ENCODE results near the gene MXD3.
"Not testable (repeated sequence)": the region's sequence is repeated elsewhere in the genome, so short reads cannot be mapped to it uniquely, and the experiment has no call there.

Gene MXD3

GRCh38 chr5:177319913-177320588 is 8.4 kb upstream of the MXD3 start:
- DNase-seq = no peak

DNA sequence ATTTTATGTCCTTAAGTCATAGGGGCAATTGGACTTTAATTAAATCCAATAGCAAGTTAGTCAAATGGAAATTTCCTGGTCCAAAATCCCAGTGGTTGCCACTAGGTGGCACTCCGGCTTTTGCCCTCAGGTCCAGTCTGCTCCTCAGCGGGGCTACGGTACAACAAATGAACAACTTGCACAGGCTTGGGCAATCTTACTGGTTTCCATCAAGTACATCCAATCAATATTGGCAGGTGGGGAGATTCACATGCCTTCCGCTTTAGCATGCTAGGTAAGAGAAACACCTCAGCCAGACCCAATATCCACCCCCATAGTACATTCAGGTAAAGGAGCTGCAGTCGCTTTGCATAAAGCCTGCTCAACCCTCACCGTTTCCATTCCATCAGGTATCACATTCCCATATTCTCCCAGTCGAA is 6.3 kb upstream of the MXD3 start:
- peak; percentile 81 for DNase-seq

- no peak for DNase-seq
Observed at GRCh38 chr5:177316005-177316404, 4.3 kb upstream of the MXD3 start.

DNA sequence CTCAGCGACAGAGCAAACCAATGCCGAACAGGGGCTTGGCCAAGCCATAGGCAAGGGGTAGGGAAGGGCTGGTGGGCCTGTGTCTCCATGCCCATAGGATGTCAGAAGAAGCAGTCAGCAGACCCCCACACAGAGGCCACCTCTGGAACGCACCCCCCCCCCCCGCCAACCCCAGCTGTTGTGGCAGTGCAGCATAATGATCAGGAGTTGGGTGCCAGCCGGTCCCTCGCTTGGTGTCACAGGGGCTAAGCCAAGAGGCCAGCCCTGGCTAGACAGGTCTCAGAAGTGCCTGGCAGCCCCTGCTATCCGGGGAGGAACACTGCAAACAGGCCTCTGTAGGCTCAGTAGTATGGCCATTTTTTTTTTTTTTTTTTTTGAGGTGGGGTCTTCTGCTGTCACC is 3.7 kb upstream of the MXD3 start:
- no peak for DNase-seq

DNA sequence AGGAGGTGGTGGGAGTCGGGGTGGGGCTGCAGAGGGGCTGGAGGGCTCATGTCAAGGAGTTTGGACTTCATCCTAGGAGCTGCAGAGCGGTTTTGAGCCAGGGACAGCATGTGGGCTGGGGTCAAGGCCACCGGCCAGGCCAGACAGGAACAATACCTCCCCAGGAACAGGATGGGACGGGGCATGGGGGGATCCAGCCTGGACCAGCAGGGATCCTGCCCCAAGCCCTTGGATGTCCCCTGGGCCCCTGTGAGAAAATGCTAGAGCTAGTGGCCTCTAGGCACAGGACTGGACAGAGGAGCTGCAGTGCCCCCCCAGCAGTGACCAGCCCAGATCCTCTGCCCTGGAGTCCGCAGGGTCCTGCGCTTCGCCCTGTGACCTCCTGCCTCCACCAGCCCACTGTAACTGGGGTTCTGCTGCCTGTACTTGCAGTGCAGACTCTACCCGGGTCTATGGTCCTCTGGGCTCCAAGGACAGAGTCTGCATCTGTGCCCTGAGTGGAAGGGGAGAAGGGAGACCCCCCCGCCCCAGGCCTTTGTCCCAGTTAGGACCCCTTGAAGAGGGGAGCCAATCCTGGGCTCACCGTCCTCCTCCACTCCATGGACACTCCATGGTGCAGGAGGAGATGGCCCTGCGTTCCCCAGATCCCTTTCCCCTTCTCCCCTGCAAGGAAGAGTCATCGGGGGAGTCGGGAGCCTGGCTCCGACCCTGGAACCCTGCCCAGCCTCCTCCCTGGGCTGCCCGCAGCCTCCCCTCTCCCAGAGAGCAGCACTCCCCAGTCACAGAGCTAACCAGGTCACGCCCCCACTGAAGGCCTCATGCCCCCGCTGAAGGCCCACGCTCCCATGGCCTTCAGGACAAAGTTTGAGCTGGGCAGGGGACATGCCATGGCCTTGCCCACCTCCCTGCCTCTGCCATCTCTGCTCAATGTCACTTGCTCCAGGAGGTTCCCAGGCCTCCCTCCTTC is 3.0 kb upstream of the MXD3 start:
- no peak for DNase-seq

GRCh38 chr5:177313561-177314259 is 2.0 kb upstream of the MXD3 start:
- no peak for DNase-seq

DNA sequence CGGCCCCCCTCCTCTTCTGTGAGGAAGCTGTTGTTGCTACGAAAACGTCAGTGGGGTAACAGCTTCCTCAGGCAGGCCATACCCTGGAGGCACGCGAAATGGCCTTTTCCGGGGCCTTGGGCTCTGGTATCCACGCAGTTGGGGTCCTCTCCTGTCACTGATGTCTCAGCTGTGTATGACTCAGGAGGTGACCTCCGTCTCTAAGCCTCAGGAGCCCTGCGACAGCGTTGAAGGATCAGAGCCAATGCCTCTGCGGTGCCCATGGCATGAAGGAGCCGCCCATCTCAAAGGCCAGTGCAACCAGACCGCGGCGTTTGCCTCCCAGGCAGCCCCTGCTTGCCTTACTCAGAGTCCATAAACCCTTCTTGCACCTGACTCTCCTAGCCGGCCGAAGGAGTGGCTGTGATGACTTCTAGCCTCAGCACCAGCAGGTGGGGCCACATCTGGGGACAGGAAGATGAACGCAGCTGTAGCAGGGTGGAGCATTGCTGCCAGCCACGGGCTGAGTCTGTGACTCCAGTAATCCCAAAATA is 1.0 kb upstream of the MXD3 start:
- peak; percentile 84 for DNase-seq

- peak; percentile 71 for DNase-seq
Observed at GRCh38 chr5:177311392-177311722, 341 bp downstream of the MXD3 start.

- DNase-seq = peak; percentile 94
Observed at GRCh38 chr5:177310757-177311391, 824 bp downstream of the MXD3 start.

DNA sequence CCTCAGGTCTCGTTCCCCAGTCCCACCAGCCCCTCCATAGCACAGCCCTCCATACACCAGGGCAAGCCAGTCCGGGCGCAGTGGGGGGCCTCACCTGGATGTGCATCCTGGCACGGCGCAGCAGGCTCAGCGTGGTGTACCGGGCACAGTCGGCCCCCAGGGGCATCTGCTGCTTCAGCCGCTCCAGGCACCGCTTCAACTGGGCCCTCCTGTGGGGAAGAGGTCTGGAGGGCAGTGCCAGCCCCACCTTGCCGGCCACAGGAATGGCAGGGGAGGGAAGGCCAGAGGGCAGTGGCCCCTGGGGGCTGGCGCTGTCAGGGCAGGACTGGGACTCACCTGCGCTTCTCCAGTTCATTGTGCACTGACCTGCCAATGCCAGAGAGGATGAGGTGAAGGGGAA is 1.4 kb downstream of the MXD3 start:
- DNase-seq = peak; percentile 78

- DNase-seq = peak; percentile 84
Observed at GRCh38 chr5:177309351-177310191, 2.1 kb downstream of the MXD3 start.

DNA sequence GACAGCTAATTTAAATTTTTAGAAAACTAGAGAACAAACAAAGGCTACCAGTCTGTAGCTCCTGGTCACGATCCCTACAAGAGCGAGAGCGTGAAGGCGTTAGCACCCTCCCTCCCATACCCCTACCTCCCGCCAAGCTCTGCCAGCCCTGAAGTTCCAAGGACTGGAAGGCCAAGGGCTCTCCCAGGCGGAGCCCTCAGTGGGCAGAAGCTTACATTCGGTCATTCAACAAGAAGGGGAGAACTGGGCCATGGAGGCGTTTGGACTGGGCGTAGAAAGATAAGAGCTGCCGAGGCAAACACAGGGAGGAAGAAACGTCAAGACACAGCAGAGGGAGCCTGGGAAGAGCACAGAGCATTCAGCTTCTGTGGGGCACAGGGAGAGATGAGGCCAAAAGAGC is 3.0 kb downstream of the MXD3 start:
- DNase-seq = no peak

GRCh38 chr5:177307544-177308363 is 3.9 kb downstream of the MXD3 start:
- DNase-seq = no peak

DNA sequence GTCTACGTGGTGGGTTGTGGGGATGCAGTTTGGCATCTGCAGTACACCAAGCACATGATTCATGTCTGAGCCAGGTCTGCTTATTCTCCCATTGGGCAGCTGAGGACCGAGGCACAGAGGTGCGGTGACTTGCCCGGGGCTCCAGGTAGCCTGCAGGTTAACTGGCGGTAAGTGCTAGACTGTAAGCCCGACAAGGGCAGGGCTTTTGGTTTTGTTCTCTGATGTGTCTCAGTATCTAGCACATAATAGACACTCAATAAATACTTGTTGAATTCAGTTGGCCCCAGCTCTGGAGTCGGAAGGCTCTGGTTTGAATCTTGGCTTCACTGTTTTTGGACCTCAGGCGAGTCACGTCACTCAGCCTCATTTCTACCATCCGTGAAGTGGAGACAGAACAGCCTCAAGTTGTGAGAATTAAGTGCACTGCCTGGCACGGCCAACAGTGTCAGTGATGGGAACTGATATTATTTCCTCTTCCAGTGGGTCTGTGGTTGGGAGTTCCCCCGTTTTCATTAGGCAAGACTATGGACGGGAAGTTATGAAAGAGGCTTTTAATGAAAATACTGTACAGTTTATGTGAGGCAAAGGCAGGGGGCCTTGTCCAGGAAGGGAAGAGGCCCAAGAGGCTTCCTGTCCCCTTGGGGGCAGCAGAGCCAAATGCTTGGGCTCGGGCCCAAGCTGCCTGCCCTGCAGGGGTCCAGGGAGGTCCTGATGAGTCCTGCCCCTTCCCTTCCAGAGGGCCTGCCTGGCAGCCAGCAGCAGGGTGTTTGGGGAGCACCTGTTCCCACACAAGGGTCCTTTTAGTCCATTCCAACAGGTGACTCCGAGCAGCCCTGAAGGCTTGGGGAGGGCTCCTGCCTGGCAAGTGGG is 4.8 kb downstream of the MXD3 start:
- peak; percentile 35 for DNase-seq

DNA sequence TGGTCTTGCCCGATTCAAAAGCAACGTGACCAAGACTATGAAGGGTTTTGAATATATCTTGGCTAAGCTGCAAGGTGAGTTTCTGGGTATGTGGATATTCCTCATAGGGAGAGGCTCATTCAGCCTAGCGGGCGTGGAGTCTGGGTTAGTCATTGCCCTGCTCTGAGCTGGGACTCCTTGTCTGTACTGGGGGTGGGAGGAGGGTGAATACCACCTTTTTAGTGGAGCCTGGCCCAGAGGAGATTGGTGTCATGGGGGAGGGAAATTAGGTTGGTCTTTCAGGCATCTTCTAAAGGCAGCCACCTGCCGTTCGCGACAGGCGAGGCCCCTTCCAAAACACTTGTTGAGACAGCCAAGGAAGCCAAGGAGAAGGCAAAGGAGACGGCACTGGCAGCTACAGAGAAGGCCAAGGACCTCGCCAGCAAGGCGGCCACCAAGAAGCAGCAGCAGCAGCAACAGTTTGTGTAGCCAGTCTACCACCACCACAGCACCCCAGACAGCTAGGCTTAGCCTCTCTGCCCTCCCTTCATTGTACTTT is 5.5 kb downstream of the MXD3 start:
- not testable (repeated sequence) for DNase-seq

- DNase-seq = peak; percentile 25
Observed at GRCh38 chr5:177304392-177305119, 7.1 kb downstream of the MXD3 start.

DNA sequence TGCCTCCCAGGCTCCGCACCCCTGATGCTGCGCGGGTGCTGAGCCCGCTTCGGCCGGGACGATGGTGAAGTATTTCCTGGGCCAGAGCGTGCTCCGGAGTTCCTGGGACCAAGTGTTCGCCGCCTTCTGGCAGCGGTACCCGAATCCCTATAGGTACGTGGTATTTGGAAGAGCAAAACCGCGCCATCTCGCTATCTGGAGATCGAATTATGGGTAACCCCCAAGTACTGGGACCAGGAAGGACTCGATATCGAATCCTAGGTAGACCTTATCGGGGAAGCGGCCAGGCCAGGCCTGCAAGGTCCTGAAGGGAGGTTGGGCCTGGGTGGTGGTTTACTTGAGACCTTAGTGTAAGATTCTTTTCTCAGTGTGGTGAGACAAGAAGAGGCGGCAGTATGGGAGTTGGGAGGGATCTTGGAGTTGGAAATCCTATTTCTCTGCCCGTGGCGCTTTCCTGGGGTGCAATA is 7.7 kb downstream of the MXD3 start:
- peak; percentile 40 for DNase-seq

- DNase-seq = peak; percentile 94
Observed at GRCh38 chr5:177303121-177303924, 8.4 kb downstream of the MXD3 start, which contains the start of the genes PRELID1 and RAB24. Gene PRELID1 (plus strand): TSS chr5:177303799. CDS start chr5:177303986, 187 bp downstream. Gene RAB24 (minus strand): TSS chr5:177303719. CDS start chr5:177303288, 431 bp downstream.

All from NCI-H69 (cell line).